DMS79 treated with DMSO at 0.1 percent for 48 hours (cell line): Measurements from ENCODE around the gene ATP6V1C2.
"Not testable (repeated sequence)": the region's sequence is repeated elsewhere in the genome, so short reads cannot be mapped to it uniquely, and the experiment has no call there.

Experiments used
- DNase-seq: peaks from one replicate; lab custom pipeline; 2025; lab: John Stamatoyannopoulos, UW

Gene ATP6V1C2

DNA sequence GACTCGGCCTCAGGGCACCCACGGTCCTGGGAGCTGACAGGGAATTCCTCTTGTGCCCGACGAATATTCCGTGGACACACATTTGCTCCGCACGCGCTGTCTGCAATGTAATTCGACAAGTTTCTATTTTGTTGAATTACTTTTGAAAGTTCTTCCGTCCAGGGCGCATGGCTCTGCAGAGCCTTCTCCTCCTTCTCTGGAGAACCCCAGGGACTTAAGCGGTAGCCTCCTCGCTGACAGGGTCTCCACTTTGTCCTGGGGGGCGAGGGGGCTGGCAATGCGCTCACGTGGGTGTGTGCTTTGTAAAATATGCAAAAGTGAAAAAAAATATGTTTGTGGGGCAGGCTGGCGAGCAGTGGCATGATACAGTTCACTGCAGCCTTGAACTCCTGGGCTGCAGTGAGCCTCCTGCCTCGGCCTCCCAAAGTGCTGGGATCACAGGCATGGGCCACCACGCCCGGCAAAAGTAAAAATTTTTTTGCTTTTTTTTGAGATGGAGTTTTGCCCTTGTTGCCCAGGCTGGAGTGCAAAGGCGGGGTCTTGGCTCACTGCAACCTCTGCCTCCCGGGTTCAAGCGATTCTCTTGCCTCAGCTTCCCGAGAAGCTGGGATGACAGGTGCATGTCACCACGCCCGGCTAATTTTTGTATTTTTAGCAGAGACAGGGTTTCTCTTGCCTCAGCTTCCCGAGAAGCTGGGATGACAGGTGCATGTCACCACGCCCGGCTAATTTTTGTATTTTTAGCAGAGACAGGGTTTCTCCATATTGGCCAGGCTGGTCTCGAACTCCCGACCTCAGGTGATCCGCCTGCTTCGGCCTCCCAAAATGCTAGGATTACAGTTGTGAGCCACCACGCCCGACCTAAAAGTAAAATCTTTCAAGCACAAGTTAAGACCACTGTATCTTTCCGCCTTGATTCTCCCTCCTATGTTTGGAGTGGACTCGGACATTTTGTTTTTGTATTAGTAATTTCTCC is 92.0 kb downstream of the ATP6V1C2 start:
- DNase-seq = not testable (repeated sequence)

DNA sequence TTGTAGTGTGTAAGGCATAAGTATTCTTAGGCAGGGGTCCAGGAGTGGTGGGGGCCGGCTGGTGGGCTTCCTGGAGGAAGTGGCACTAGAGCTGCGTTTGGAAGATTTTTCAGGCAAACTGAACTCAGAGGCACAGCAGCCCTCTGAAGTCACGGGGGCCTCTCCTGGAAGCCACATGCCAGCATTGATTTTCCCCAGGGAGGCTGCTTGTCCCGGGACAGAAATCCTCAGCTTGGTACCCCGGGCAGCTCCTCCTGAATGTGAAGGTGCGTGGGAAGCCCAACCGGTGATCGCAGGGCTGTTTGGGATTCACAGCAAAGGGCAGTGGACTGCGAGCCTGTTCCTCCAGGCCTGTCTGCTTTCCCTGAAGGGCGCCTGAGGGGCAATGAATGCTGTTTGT is 92.7 kb downstream of the ATP6V1C2 start:
- DNase-seq = no peak

DNA sequence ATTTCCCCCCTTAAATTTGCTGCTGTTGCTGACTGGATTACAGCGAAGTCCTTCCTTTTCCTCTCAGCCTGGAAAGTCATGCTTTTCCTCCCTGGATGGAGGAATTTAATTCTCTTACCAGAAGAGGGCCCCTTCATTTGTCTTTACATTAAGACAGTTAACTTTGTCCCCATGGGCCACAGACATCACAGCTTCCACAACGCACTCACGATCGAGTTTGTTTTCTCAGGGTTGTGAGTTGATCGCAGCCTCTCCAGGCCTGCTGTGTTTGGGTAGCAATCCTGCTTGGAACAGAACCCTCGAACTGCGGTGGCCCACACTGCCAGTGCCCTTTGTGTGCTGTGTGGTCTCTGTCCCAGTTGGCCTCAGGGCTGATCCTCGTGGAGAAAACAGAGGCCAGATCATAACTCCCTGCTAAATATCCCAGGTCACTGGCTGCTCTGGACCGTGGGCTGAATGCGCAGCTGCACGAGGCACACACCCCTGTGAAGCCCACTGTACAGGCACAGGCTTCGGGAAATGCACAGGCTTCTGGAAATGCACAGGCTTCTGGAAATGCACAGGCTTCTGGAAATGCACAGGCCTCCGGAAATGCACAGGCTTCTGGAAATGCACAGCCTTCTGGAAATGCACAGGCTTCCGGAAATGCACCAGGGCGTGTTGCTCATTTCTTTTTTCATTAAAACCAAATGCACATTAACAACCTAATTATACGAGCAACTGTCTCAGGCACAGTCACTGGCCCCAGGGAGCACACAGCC is 93.3 kb downstream of the ATP6V1C2 start:
- DNase-seq = no peak

DNA sequence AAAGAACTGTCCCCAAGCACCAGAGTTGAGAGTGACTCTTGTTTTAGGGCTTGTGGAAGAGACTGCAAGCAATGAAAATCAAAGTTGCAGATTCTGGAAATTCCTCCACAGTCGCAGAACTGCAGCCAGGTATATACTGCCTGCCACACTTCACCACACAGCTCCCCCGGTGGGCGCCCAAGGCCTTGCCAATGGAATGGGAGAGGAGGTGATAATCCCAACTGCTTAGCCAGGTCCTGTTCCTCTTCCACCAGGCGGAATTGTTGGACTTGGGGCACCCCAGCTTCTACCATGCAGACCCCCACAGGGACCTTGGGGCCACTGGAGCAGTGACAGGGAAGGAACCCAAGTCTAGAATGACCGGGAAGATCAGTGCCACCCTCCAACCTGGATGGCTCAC is 96.0 kb downstream of the ATP6V1C2 start:
- no peak for DNase-seq

DNA sequence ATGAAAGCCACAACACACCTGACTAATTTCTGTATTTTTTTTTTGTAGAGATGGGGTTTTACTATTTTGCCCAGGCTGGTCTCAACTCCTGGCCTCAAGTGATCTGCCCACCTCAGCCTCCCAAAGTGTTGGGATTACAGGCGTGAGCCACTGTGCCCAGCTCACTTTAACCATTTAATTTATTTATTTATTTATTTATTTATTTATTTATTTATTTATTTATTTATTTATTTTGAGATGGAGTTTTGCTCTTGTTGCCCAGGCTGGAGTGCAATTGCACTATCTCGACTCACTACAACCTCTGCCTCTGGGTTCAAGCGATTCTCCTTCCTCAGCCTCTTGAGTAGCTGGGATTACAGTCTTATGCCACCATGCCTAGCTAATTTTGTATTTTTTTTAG is 96.9 kb downstream of the ATP6V1C2 start:
- not testable (repeated sequence) for DNase-seq

DNA sequence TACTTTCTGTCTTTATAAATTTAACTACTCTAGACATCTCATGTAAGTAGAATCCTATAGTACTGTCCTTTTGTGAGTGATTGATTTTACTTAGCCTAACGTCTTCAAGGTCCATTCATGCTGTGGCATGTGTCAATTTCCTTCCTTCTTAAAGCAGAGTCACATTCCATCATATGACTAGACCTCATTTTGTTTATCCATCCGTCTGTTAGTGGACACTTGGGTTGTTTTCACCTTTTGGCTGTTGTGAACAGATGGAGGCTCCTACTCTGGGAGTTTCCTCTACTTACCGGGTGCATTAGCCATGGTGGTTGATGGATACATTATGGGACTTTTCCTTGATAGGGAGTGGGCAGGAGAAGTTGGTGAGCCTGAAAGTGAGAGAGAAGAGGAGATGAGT is 97.6 kb downstream of the ATP6V1C2 start:
- no peak for DNase-seq

DNA sequence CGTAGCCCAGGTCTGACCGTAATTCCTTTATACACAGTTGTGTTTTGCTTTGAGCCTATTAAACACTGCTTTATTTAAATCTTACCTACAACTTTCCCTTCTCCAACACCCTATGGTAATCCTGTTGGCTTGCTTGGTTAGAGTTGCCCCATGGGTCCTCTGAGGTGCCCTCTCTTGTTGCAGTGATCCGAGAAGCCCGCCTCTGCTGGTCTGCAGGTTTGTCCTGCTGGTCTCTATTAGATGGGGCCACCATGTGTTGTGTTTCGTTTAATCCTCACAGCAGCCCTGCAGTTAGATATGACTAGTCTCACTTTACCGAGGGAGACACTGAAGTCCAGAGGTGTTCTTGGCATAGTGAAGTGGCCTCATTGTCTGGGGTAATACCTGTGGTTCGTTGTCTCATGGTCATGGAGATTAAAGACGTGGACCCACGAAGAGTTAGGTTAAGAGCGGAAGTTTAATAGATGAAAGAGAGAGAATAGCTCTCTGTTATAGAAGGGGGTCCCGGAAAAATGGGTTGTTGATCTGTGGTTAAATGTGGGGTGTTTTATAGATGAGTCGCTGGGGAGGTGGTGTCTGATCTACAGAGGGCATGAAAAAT is 98.4 kb downstream of the ATP6V1C2 start:
- no peak for DNase-seq

DNA sequence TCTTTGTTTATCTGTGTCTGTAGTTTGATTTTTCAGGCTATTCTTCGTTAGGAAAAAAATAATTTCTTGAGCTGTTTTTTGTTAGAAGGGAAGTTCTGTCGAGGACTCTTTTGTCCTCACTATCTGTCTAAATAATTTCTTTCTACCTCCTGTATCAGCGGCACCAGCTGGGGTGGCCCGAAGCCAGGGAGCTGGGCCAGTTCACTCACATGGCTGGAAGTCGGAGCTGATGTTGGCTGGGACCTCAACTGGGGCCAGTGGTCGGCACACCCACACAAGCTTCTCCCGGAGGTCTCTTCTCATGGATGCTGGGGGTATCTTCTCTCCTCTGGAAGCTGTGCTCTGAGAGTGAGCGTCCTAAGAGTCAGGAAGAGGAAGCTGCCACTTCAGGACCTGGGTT is 99.1 kb downstream of the ATP6V1C2 start:
- no peak for DNase-seq

DNA sequence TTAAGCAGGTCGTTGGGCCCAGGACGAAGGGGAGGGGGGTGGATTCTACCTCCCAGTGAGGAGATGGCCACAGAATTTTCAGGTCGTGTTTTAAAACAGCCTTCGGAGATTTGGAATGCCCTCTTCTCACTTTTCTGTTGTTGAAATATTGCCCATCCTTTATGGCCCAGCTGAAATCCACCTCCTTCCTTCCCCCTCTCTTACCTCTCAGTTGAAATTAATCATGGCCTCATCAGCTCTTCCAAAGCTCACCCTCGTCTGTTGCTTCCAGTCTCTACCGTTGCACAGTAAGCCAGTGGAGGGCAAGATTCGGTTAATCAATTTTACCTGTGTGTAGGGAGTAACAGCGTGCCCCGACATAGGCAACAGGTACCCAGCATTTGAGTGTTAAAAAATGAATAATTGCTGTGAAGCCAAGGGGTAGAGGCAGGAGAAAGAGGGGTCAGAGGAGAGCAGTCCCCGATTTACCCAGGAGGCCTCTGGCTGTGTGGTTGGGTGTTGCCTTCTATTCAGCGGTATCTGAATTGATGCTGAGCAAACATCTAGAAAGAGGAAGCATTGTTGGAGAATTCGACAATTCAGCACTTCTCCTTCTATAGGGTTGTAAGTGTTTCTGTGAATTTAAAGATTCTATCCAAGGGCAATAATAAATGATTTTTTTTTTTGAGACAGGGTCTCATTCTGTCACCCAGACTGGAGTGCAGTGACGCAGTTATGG is 99.7 kb downstream of the ATP6V1C2 start:
- no peak for DNase-seq

DNA sequence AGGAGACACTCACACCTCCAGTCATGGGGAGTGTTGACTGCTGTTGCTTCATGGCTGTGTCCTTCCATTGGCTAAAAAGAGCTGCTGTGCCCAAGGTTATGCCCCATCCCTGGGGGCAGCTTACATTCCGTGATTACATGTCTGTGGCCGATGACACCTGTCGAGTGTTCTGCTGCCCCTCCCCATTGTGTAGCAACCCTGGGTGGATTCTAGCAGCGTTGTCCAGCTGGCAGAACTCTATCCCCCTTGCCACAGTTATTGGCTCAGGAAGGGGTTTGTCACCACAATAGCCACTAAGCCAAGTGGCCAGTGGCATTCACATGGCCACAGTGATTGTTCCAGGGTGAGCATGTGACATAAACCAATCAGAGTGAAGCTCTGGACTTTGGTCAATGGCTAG is 102.8 kb downstream of the ATP6V1C2 start:
- DNase-seq = no peak

DNA sequence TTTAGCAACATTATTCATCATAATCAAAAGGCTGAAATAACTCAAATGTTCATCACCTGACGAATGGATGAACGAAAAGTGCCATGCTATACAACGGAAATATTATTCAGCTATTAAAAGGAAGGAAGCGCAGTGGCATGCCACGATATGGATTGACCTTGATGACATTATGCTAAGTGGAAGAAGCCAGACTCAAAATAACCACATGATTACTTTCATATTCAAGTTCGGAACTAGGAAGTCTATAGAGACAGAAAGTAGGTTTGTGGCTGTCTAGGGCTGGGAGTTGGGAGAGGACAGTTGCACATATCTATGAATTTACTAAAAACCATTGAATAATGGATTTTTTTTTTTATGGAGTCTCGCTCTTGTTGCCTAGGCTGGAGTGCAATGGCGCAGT is 104.6 kb downstream of the ATP6V1C2 start:
- no peak for DNase-seq

DNA sequence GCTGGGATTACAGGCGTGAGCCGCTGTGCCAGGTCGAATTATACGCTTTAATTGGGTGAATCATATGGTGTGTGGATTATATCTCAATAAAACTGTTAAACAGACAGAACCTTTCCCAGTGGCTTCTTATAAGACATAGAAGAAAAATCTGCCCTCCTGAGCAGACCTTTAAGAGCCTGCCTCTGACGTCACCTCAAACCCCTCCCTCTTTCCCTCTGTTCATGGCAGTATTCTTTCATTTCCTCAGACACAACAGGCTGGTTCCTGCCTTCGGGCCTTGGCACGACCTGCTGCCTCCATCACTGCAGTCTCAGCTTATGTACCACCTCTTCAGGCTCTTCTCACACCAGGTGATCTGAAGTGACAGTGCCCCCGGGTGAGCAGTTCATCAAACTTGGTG is 105.2 kb downstream of the ATP6V1C2 start:
- DNase-seq = no peak

DNA sequence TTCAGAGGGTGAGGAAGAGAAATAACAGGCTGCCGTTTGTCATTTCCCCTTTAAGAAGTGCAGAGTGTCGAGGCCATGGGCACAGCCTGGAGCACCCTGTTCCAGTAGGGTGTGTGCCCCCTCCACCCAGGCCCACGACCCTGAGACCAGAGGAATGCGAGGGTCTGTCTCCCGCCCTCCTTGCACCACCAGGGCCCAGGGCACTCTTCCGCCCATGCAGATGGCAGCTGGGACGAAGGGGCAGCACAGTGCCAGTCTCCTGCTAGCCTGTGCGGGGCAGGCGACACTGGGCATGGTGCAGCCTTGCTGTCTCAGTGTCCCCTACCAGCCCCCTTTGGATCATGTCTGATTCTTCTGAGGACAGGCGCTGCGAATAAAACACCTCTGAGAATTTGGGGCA is 106.9 kb downstream of the ATP6V1C2 start:
- no peak for DNase-seq

DNA sequence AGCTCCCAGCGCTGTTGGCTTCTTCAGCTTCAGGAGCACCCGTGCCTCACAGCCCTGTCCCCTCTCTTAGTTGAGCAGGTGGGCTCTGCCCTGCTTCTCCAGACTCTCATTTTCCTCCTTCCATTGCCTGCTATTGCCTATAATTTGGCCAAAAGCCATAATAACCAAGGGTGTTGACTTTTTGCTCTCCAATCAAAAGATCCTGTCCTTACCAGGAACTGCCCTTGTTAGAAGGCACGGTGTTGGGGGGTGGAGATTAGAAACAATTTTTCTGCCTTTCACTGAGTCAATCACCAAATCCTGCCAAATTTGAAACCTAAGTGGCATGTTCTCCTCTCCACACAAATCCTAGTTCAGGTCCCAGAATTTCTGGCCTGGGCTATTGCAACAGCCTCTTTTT is 107.9 kb downstream of the ATP6V1C2 start:
- peak; percentile 4 for DNase-seq

DNA sequence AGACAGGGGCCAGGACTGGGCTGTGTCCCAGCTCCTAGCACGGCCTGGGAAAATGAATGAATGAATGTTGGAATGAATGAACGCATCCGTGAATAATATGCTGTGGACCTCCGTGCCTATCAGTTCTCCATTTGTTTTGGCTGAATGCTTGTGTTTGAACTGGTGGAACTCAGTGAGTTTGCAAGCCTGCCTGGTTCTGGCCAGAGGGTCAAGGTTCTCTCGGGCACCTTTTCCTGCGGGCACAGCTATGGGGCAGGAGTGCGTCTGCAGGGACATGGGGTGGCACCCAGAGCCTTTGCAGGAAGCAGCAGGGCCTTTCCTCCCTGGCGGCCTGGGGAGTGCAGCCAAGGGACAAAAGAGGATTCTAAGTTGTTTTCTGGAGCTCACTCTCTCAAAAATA is 108.8 kb downstream of the ATP6V1C2 start:
- no peak for DNase-seq

DNA sequence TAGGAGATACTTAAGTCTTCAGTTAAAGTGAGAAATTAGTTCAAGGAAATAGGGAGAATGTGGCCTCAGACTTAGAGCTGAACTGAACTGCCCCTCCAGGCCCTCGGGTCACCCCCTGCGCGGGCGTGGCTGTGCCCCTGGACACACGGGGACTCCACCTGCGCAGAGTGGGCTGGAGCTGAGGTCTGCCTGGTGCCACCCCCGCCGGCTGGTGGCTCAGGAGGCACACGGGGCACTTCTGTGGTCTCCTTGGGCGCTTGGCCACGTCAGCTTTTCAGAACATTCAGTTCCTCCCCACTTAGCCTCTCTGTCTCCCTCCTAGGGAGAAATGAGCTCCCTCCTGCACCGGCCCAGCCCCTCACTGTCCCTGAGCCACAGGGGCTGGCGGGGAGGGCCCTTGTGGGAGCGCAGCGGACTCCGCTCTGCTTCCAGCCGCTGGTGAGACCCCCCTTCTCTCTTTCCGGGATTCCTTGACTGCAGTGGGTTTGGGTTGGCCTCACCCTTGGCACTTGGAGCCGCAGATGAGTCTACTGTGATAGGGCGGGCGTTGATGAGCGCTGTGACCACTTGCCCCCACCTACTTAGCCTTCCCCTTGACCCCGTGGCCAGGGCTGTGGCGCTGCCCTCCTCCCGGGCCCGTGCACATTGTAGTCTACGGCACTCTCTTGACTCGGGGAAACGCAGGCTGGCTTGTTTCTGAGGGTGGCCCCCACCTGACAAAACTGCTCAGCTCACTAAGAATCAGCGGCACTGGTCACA is 109.4 kb downstream of the ATP6V1C2 start:
- no peak for DNase-seq

DNA sequence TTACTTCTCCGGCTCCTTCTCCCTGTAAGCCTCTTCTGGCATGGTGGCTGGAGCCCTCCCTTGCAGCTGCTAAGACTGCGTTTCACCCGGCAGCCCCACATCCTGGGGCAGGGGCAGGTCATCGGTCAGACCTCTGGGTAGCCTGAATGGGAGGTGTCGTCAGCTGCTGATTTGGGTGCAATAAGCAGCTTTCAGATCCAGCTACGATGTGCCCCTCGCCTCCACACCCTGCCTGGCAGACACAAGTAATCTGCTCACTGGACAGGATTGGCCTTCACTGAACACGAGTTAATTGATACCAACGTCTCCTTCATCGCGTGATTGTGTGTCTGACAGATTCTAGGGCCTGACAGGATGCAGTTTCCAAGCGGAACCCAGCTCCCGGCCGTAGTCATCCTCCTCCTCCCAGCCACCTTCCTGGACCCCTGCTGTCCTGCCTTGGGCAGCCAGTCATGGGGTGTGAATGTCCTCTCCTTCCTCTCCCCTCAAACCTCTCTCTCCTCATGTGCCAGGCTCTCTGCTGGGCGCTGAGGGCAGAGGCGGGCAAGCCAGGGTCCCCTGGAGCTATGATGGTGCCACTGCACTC is 110.1 kb downstream of the ATP6V1C2 start:
- no peak for DNase-seq

DNA sequence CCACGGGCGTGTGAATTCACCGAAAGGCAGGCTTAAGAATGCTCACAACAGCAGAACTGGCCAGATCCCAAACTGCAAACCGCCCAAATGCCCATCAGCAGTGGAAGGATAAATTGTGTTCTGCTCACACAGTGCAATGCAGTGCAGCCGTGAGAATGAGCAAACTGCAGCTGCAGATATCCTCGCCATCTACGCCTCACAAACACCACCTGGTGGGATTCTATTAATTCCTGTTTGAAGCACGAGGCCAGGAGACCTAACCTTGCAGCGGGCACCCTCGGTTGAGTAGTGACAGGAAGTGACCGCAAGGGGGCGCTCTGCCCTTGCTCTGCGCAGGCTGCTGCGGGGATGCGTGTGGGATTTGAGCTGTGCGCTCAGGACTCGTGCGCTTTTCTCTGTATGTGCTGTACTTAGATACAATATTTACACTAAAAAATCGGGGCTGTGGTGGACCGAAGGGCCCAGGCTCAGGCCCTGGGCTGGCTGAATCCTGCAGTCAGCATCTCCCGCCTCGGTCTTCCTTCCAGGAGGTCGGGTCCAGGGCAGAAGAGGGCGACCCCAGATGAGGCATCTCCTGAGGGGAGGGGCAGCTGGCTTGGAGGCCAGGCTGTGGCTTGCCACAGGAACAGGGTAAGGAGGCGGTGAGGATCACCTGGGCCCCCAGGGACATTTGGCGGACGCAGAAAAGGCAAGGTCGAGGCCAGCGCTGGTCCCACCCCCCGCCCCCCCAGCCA is 110.9 kb downstream of the ATP6V1C2 start:
- DNase-seq = peak; percentile 86

DNA sequence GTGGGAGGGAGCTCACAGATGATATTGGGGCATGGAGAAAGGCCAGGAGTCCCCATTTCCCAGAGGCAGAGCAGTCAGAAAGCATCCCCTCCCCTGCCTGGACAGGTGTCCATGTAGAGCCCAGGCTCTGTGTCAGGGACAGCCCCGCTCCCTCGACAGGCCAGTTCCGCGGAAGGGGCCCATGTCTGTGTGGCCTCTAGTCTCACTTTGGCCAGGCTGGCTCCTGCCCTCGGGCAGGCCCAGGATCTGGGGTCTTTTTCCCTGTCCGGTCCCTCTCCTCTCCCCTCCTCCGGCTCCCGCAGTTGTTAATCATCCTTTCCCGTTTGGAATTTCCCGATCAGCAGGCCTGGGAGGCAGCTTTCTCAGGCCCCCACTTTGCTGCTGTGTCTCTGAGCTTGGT is 111.6 kb downstream of the ATP6V1C2 start:
- DNase-seq = no peak

DNA sequence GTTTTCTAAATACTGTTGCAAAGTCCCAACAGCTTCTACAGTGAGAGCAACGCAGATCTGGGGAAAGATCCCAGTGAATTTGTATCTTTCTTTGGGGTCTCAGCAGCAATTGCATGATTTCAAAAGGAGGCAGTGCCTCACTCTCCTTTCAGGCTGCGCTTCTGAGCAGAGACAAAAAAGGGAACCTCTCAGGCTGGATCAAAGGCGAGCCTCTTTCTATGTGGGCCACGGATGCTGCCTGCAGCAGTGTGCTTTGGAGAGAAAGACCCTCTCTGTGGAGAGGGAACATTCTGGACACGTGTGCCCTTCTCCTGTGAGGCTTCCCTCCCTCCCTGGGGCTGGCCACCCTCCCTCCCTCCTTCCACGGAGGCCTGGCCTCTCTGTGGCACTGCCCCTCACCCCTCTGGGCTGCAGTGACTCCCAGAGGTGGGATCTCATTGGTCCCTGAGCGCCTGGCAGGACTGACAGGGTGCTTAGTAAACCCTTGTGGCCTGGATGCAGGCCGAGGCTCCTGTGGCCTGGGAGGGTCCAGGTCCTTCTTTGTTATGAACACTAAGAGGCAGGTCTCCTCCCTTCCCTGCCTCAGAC is 112.7 kb downstream of the ATP6V1C2 start:
- DNase-seq = no peak
